GM23338 (cell line): Measurements from ENCODE around the gene AAR2. TPM values are rescaled to one million over a fixed set of nuclear protein-coding genes. Genes with fewer than 3 reads are reported as not detected.

Source experiments
- ATAC-seq: fragments of 200-7000 bp; cut with Tn5 transposase; 3 replicates; pipeline ENCODE4 v1.9.1; 2020
- DNase-seq: peaks from one replicate; pipeline ENCODE4 v3.0.0-alpha.2; 2015; ENCODE audit warnings: low spot score
- H2AFZ ChIP-seq: fragments of 200-600 bp; sonication (generic); 2 replicates; pipeline ENCODE4 v1.8.0; 2016; ENCODE audit warnings: antibody characterized with exemption, mild to moderate bottlenecking, moderate library complexity
- H3F3A ChIP-seq: fragments of 200-600 bp; sonication (generic); replicated peaks from 2 replicates; pipeline ENCODE4 v1.8.0; 2017; ENCODE audit warnings: antibody characterized with exemption, mixed run types, low read depth
- H3K27ac ChIP-seq: fragments of 200-600 bp; sonication (generic); 2 replicates; pipeline ENCODE4 v1.6.1; 2016; ENCODE audit warnings: low read depth
- H3K27me3 ChIP-seq: fragments of 200-600 bp; sonication (generic); 2 replicates; pipeline ENCODE4 v1.8.0; 2016; ENCODE audit warnings: mild to moderate bottlenecking, mixed run types, moderate library complexity; ENCODE audit not compliant: insufficient read depth
- H3K36me3 ChIP-seq: fragments of 200-600 bp; sonication (generic); 2 replicates; pipeline ENCODE4 v1.8.0; 2016; ENCODE audit warnings: mild to moderate bottlenecking; ENCODE audit not compliant: insufficient read depth
- H3K4me1 ChIP-seq: fragments of 200-600 bp; sonication (generic); 2 replicates; pipeline ENCODE4 v1.8.0; 2016; ENCODE audit warnings: mild to moderate bottlenecking, moderate library complexity; ENCODE audit not compliant: insufficient read depth
- H3K4me2 ChIP-seq: fragments of 200-600 bp; sonication (generic); 2 replicates; pipeline ENCODE4 v1.7.1; 2017; ENCODE audit warnings: mixed run types
- H3K4me3 ChIP-seq: fragments of 200-600 bp; sonication (generic); 2 replicates; pipeline ENCODE4 v1.6.1; 2016; ENCODE audit warnings: mixed run types
- H3K79me2 ChIP-seq: fragments of 200-600 bp; sonication (generic); replicated peaks from 2 replicates; pipeline ENCODE4 v1.8.0; 2017; ENCODE audit warnings: mild to moderate bottlenecking; ENCODE audit not compliant: insufficient read depth
- H3K9me2 ChIP-seq: fragments of 200-600 bp; sonication (generic); 2 replicates; pipeline ENCODE4 v1.8.0; 2017; ENCODE audit not compliant: insufficient read depth
- H4K20me1 ChIP-seq: fragments of 200-600 bp; sonication (generic); replicated peaks from 2 replicates; pipeline ENCODE4 v1.8.0; 2017; ENCODE audit warnings: mild to moderate bottlenecking; ENCODE audit not compliant: insufficient read depth
- H3K27ac Mint-ChIP-seq: 2 replicates; pipeline ENCODE4 v1.8.0; 2020; ENCODE audit warnings: inconsistent platforms, mild to moderate bottlenecking, moderate library complexity, mixed read lengths
- H3K27me3 Mint-ChIP-seq: 3 replicates; pipeline ENCODE4 v1.8.0; 2022; ENCODE audit warnings: low read depth, mild to moderate bottlenecking, moderate library complexity, mixed read lengths, inconsistent platforms; ENCODE audit not compliant: insufficient read depth, poor library complexity
- H3K36me3 Mint-ChIP-seq: 3 replicates; pipeline ENCODE4 v1.8.0; 2021; ENCODE audit warnings: low read depth, mild to moderate bottlenecking, inconsistent platforms, moderate library complexity, mixed read lengths
- H3K4me1 Mint-ChIP-seq: 3 replicates; pipeline ENCODE4 v1.8.0; 2020; ENCODE audit warnings: mild to moderate bottlenecking, inconsistent platforms, mixed read lengths
- H3K4me3 Mint-ChIP-seq: 3 replicates; pipeline ENCODE4 v1.8.0; 2021; ENCODE audit warnings: moderate library complexity, mild to moderate bottlenecking, inconsistent platforms, mixed read lengths
- H3K9me3 Mint-ChIP-seq: 3 replicates; pipeline ENCODE4 v1.8.0; 2020; ENCODE audit warnings: moderate library complexity, mild to moderate bottlenecking, inconsistent platforms, mixed read lengths
- CREB1 ChIP-seq: fragments of 250-450 bp; sonication (Bioruptor Pico); IDR thresholded peaks from 2 replicates; pipeline ENCODE4 v1.5.0; 2020; ENCODE audit warnings: low read depth, mild to moderate bottlenecking, moderate library complexity
- CTCF ChIP-seq, 2 experiments: fragments of 200-600 bp in 1 of 2; sonication (generic) in 1 of 2; conservative IDR thresholded peaks; 2 replicates each; pipeline versions ENCODE4 v1.5.1 to v1.6.1; 2016 to 2017; ENCODE audit warnings: antibody characterized with exemption in 2 of 2, low read depth in 2 of 2, mild to moderate bottlenecking in 2 of 2, moderate library complexity in 1 of 2
- ETS1 ChIP-seq: IDR thresholded peaks from 2 replicates; pipeline ENCODE4 v1.6.1; 2016; ENCODE audit warnings: antibody characterized with exemption
- EZH2phosphoT487 ChIP-seq: fragments of 200-600 bp; sonication (generic); IDR thresholded peaks from one replicate; pipeline ENCODE4 v1.8.1; 2018; ENCODE audit warnings: antibody characterized with exemption; ENCODE audit not compliant: unreplicated experiment
- JUNB ChIP-seq: IDR thresholded peaks from one replicate; pipeline ENCODE4 v1.6.1; 2016; ENCODE audit warnings: antibody characterized with exemption; ENCODE audit not compliant: unreplicated experiment
- NANOG ChIP-seq: IDR thresholded peaks from 2 replicates; pipeline ENCODE4 v1.6.1; 2016; ENCODE audit warnings: antibody characterized with exemption, borderline replicate concordance
- POLR2AphosphoS5 ChIP-seq: IDR thresholded peaks from 2 replicates; pipeline ENCODE4 v1.6.1; 2016; ENCODE audit warnings: antibody characterized with exemption, low read depth
- STAT1 ChIP-seq: IDR thresholded peaks from one replicate; pipeline ENCODE4 v1.6.1; 2016; ENCODE audit warnings: antibody characterized with exemption; ENCODE audit not compliant: unreplicated experiment
- ZNF114 ChIP-seq: fragments of 250-450 bp; sonication (Bioruptor Pico); IDR thresholded peaks from 2 replicates; pipeline ENCODE4 v1.5.0; 2020; ENCODE audit warnings: mild to moderate bottlenecking, moderate library complexity
- ZNF331 ChIP-seq: fragments of 250-450 bp; sonication (Bioruptor Pico); IDR thresholded peaks from 2 replicates; pipeline ENCODE4 v1.5.0; 2020; ENCODE audit warnings: low read depth, mild to moderate bottlenecking, moderate library complexity
- ZNF462 ChIP-seq: fragments of 250-450 bp; sonication (Bioruptor Pico); IDR thresholded peaks from 2 replicates; pipeline ENCODE4 v1.5.0; 2020; ENCODE audit warnings: mild to moderate bottlenecking, moderate library complexity
- polyA plus RNA-seq: library from polyadenylated mRNA; unstranded; fragments of >200 nt; fragmentation: Nextera tagmentation; extraction: Ambion mirVana; gene quantifications from 2 replicates; pipeline ENCODE4 v1.2.1, GENCODE V29; 2016
- total RNA-seq: library from RNA; depleted of rRNA; stranded (reverse); fragments of >200 nt; shearing (Covaris generic); gene quantifications from 2 replicates; pipeline ENCODE4 v1.2.3, GENCODE V29; 2014

The AAR2 gene
- total and polyA plus RNA-seq, 2 experiments from 2014 or later = 15.8 to 32.6 TPM

- no peaks in the 10 kb centered on the region for H3K27me3 ChIP-seq
- Mint-ChIP-seq H3K4me3 (no peak overlapping the region), H3K36me3 (peaks cover 3% of the 10 kb centered on the region; the same call in 1 of the 3 replicates), H3K27me3 (no peaks in the 10 kb centered on the region), H3K4me1 (peaks cover 13% of the 10 kb centered on the region), H3K27ac (no peak overlapping the region), H3K9me3 (no peaks in the 10 kb centered on the region; the same call in 2 of the 3 replicates)
- H3K4me2 ChIP-seq = no peak overlapping the region
- H3K4me1 ChIP-seq = peaks cover 15% of the 10 kb centered on the region
- H3K36me3 ChIP-seq = no peaks in the 10 kb centered on the region
- no peak overlapping the region for H3K27ac ChIP-seq
- peaks cover 9% of the 10 kb centered on the region; the same call in 1 of the 2 replicates for H4K20me1 ChIP-seq
- no peak for TF ChIP-seq STAT1
- no peak for TF ChIP-seq NANOG
- no peak for TF ChIP-seq ZNF331 (CRISPR knock-in tag)
- TF ChIP-seq POLR2AphosphoS5 = no peak
- no peak for TF ChIP-seq EZH2phosphoT487
- no peak for TF ChIP-seq ETS1
- TF ChIP-seq CREB1 = no peak
- H3K9me2 ChIP-seq = no peaks in the 10 kb centered on the region
- no peak overlapping the region for H2AFZ ChIP-seq
- H3F3A ChIP-seq = no peaks in the 10 kb centered on the region
- ATAC-seq (no peak), DNase-seq (no peak)
- no peak overlapping the region for H3K4me3 ChIP-seq
- H3K79me2 ChIP-seq = peaks cover 35% of the 10 kb centered on the region
Observed at GRCh38 chr20:36234771-36235320, 1.4 kb upstream of the AAR2 start.

GRCh38 chr20:36236786-36237121 is 476 bp downstream of the AAR2 start:
- peaks cover 13% of the 10 kb centered on the region for H3K4me1 Mint-ChIP-seq
- H3K4me3 Mint-ChIP-seq = peak overlapping the region; percentile 90
- peak overlapping the region; percentile 98 for H3K4me2 ChIP-seq
- 0 out of 2 replicates have a peak, but pooled peaks cover 5% of the 10 kb centered on the region for H3K36me3 ChIP-seq
- no peaks in the 10 kb centered on the region; the same call in 2 of the 3 replicates for H3K9me3 Mint-ChIP-seq
- H3K4me3 ChIP-seq = peak overlapping the region; percentile 96
- peak overlapping the region; percentile 99 for H3K27ac Mint-ChIP-seq
- H3K79me2 ChIP-seq = peaks cover 42% of the 10 kb centered on the region
- ATAC-seq (no peak), DNase-seq (no peak)
- no peaks in the 10 kb centered on the region for H3K27me3 ChIP-seq
- H3K27me3 Mint-ChIP-seq = no peaks in the 10 kb centered on the region
- H3K9me2 ChIP-seq = no peaks in the 10 kb centered on the region
- peaks cover 15% of the 10 kb centered on the region for H3K4me1 ChIP-seq
- H4K20me1 ChIP-seq = peaks cover 12% of the 10 kb centered on the region
- H2AFZ ChIP-seq = peak overlapping the region; percentile 98
- H3K36me3 Mint-ChIP-seq = peaks cover 22% of the 10 kb centered on the region; the same call in 2 of the 3 replicates
- H3K27ac ChIP-seq = peak overlapping the region; percentile 84; the same call in 1 of the 2 replicates
- H3F3A ChIP-seq = no peaks in the 10 kb centered on the region
- no peak for TF ChIP-seq CTCF (conservative IDR thresholded peaks at IDR 0.05; ENCODE audit: low read depth in 2 of 2)
- TF ChIP-seq ZNF462 = no peak
- no peak for TF ChIP-seq EZH2phosphoT487
- no peak for TF ChIP-seq POLR2AphosphoS5
- no peak for TF ChIP-seq JUNB
- no peak for TF ChIP-seq ETS1
- no peak for TF ChIP-seq ZNF114
- TF ChIP-seq STAT1 = no peak
- TF ChIP-seq ZNF331 (CRISPR knock-in tag) = no peak
